NAMALWA (cell line): ENCODE results near the gene AMN1.
"Not testable (repeated sequence)": the region's sequence is repeated elsewhere in the genome, so short reads cannot be mapped to it uniquely, and the experiment has no call there.

Experiments
- DNase-seq: peaks from one replicate; pipeline ENCODE4 v3.0.0-alpha.2; 2015; ENCODE audit warnings: low spot score

Gene AMN1

GRCh38 chr12:31732926-31733548, 4.2 kb upstream of the AMN1 start:
- DNase-seq: no peak

GRCh38 chr12:31731203-31731602, 2.4 kb upstream of the AMN1 start:
- not testable (repeated sequence) for DNase-seq

- peak; percentile 32 for DNase-seq
Measured at GRCh38 chr12:31729705-31730104, 884 bp upstream of the AMN1 start.

GRCh38 chr12:31728289-31728916, 418 bp downstream of the AMN1 start:
- no peak for DNase-seq

- DNase-seq: no peak
Measured at GRCh38 chr12:31727192-31727591, 1.6 kb downstream of the AMN1 start.

GRCh38 chr12:31726575-31726974, 2.2 kb downstream of the AMN1 start:
- DNase-seq: no peak

- DNase-seq: no peak
Measured at GRCh38 chr12:31724557-31724956, 4.3 kb downstream of the AMN1 start.

- no peak for DNase-seq
Measured at GRCh38 chr12:31722580-31722979, 6.2 kb downstream of the AMN1 start.

- DNase-seq: not testable (repeated sequence)
Measured at GRCh38 chr12:31718542-31719198, 10.2 kb downstream of the AMN1 start.

GRCh38 chr12:31716998-31717397, 11.8 kb downstream of the AMN1 start:
- not testable (repeated sequence) for DNase-seq

GRCh38 chr12:31715283-31715825, 13.5 kb downstream of the AMN1 start:
- peak; percentile 79 for DNase-seq

- DNase-seq: no peak
Measured at GRCh38 chr12:31714406-31715271, 14.2 kb downstream of the AMN1 start.

- no peak for DNase-seq
Measured at GRCh38 chr12:31712877-31713276, 15.9 kb downstream of the AMN1 start.

- no peak for DNase-seq
Measured at GRCh38 chr12:31710021-31710818, 18.6 kb downstream of the AMN1 start.

GRCh38 chr12:31708118-31708517, 20.7 kb downstream of the AMN1 start:
- DNase-seq: not testable (repeated sequence)

GRCh38 chr12:31705621-31706020, 23.2 kb downstream of the AMN1 start:
- DNase-seq: no peak

GRCh38 chr12:31702047-31702446, 26.8 kb downstream of the AMN1 start:
- no peak for DNase-seq

- DNase-seq: not testable (repeated sequence)
Measured at GRCh38 chr12:31689921-31690320, 38.9 kb downstream of the AMN1 start.

GRCh38 chr12:31687101-31687527, 41.7 kb downstream of the AMN1 start:
- peak; percentile 80 for DNase-seq

- no peak for DNase-seq
Measured at GRCh38 chr12:31685801-31686200, 43.0 kb downstream of the AMN1 start.
